Activated CD4-positive, alpha-beta memory T cell treated with anti-CD3 and anti-CD28 coated beads for 36 hours (primary cell): ENCODE measurements around the gene GPR153. TPM values are rescaled to one million over a fixed set of nuclear protein-coding genes. Genes with fewer than 3 reads are reported as not detected.

Experiments
- CTCF ChIA-PET: fragments of 350-600 bp; sonication (Branson Sonifier 250); formaldehyde crosslinking; loops from one replicate; lab custom pipeline; 2021; ENCODE audit warnings: antibody characterized with exemption, inconsistent platforms; lab: Charles Lee
- POLR2A ChIA-PET: fragments of 350-600 bp; sonication (Branson Sonifier 250); formaldehyde crosslinking; loops from one replicate; lab custom pipeline; 2021; ENCODE audit warnings: antibody characterized with exemption; lab: Charles Lee
- DNase-seq: peaks from one replicate; pipeline ENCODE4 v3.0.0-alpha.2; 2020
- H3K27ac Mint-ChIP-seq: one replicate; pipeline ENCODE4 v1.8.0; 2021; ENCODE audit warnings: mixed read lengths
- H3K27me3 Mint-ChIP-seq: one replicate; pipeline ENCODE4 v1.8.0; 2021; ENCODE audit warnings: mixed read lengths
- H3K36me3 Mint-ChIP-seq: one replicate; pipeline ENCODE4 v1.8.0; 2021; ENCODE audit warnings: mixed read lengths
- H3K4me1 Mint-ChIP-seq: one replicate; pipeline ENCODE4 v1.8.0; 2021; ENCODE audit warnings: low read depth, mixed read lengths
- H3K4me3 Mint-ChIP-seq: one replicate; pipeline ENCODE4 v1.8.0; 2021; ENCODE audit warnings: mild to moderate bottlenecking, mixed read lengths
- H3K9me3 Mint-ChIP-seq: one replicate; pipeline ENCODE4 v1.8.0; 2021; ENCODE audit warnings: mixed read lengths
- intact Hi-C: fragments of 100-400 bp; cut with micrococcal nuclease; formaldehyde crosslinking; loops from one replicate; pipeline ENCODE4 v1.15.1; 2023
- total RNA-seq, 2 experiments: library from RNA; stranded (reverse); gene quantifications; one replicate each; pipeline ENCODE4 v1.2.3, GENCODE V29; 2021

Gene GPR153
- total RNA-seq, 2 experiments from 2014 or later = 0.17 to 0.26 TPM

DNA sequence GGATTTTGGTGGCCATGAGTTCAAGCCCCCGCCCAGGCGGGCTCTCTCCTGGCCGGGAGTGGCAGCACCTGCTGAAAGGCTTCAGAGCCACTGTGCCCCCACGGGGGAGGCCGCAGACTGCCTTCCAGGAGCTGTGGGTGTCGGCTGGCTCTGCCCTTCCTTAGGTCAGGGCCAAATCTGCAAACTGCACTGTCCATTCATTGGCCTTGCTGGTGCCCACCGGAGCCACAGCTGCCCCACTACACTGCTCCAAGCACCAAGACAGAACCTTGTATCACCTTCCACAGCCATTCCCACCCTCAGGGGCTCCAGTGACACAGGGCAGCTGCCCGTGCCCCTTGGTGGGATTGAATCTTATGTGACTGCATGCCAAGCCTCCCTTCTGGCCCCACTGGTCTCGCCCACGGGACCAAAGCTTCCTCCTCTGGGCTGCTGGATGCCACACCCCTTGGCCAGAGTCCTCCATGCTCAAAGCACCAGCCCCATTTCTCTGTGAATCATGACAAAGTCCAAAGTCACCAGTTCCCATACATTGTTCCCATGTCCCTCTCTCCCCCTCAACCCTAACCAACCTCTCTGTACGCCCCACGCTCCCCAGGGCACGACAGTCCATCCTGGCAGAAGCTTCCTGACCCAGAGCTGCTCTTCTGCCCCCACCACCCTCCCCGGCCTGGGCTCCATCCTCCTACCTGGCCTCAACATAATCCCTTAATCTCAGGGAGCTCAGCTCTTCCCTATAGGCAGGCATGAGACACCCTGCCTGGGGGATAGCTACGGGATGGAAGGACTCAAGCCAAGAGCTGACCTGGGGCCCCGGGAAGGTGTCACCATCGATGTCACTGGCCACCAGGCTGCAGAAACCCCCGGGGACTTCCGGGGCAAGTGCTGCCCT, 20.9 kb upstream of the GPR153 start:
- intact Hi-C loops = no loop called here
- Mint-ChIP-seq H3K9me3 (no peaks in the 10 kb centered on the region), H3K36me3 (no peaks in the 10 kb centered on the region), H3K4me3 (no peak overlapping the region), H3K4me1 (no peaks in the 10 kb centered on the region), H3K27ac (no peak overlapping the region), H3K27me3 (no peaks in the 10 kb centered on the region)
- ChIA-PET CTCF (interaction anchor here (0.6 to 1.8 kb wide), 2 partner anchors 37 to 67 kb away, joined by 3 to 6 read pairs; no protein-coding TSS in a partner anchor), POLR2A (no interaction called here)
- DNase-seq = no peak

DNA sequence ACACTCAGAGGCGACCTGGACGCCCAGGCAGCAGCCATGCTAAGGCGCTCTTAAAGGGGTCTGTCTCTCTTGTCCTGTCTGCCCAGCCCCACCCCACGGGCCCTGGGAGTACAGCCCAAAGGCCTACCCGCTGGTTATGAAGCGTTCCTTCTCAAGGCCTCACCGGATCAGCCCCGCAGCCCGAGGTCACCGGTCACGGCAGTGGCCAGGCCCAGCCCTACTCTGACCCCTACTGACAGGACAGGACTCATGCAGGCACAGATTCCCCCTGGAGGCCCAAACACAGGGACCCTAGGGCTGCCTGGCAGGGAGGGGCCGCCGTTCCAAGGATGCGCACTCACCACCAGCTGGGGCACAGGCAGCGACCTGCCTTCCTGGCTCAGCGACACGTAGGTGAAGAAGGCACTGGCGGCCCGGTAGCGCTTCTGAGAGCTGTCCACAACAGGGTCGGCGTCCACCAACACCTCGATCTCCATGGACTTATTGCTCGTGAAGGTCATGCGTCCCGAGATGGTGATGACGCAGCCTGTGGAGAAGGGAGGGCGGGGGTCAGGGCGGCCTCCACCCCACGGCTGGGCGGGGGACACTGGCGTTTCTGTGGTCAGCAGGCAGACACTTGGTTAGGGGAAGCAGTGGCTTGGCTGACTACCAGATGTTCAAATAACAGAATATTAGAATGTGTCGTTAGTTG, 20.0 kb upstream of the GPR153 start:
- H3K27me3 Mint-ChIP-seq = no peaks in the 10 kb centered on the region
- H3K4me1 Mint-ChIP-seq = no peaks in the 10 kb centered on the region
- H3K9me3 Mint-ChIP-seq = no peaks in the 10 kb centered on the region
- H3K27ac Mint-ChIP-seq = no peak overlapping the region
- ChIA-PET CTCF (interaction anchor here (1.8 kb wide), 1 partner anchor 36 kb away, joined by 6 read pairs; no protein-coding TSS in a partner anchor), POLR2A (no interaction called here)
- no peaks in the 10 kb centered on the region for H3K36me3 Mint-ChIP-seq
- no peak for DNase-seq
- H3K4me3 Mint-ChIP-seq = no peak overlapping the region
- intact Hi-C loops = no loop called here

DNA sequence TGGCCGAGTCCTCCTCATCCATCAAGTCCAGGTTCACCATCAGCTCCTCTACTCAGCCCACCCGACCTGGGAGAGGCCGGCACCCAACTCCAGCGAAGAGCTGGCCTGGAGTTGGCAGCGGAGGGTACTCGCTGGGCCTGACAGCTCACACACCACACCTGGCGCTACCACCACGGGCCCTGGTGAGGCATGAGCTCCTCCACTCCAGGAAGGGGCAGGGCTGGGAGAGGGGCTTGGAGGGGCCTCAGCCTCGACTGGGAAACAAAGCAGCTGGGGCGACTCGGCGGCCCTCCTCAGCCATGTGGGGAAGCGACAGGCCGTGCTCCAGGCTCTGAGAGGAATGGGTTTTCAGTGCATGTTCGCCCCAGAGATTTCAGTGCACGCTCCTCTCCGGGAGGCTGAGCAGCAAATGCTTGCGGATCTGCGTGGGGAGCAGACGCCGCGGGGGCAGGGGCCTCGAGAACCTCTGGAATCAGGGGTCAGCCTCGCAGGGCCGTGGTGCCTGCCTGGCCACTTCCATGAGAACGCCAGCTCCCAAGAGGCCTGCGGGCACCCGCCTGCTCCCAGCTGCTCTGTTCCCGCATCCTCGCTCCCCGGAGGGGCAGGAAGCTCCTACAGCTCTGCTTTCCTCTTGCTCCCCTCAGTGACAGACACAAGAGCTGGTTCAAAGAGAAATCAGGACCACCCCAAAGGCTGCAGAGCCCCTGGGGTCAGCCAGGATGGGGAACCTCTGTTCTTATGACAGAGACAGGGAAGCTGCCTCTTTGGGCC, 18.9 kb upstream of the GPR153 start:
- Mint-ChIP-seq H3K27ac (no peak overlapping the region), H3K36me3 (no peaks in the 10 kb centered on the region), H3K27me3 (no peaks in the 10 kb centered on the region), H3K4me1 (no peaks in the 10 kb centered on the region), H3K4me3 (no peak overlapping the region), H3K9me3 (no peaks in the 10 kb centered on the region)
- POLR2A ChIA-PET = no interaction called here
- intact Hi-C loops = no loop called here
- DNase-seq = no peak
- CTCF ChIA-PET = interaction anchor here (1.8 kb wide), 1 partner anchor 35 kb away, joined by 6 read pairs; no protein-coding TSS in a partner anchor

DNA sequence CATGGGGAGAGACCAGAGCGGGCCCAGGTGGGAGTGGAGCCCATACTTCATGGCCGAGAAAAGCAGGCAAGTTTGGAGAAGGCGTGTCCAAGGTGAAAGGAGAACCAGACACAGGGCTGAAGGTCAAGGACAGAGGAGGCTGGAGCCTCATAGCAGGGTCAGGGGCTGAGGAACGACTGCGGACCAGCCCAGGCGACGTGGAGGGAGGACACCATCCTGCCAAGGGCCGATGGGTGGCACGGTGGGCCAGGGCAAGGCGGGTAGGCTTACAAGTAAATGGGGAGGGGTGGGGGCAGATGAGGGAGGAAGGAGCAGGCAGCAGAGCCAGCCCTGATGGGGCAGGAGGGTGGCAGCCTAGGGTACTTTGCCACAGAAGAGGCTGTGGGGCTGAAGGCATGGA, 18.2 kb upstream of the GPR153 start:
- H3K4me3 Mint-ChIP-seq = no peak overlapping the region
- no peak overlapping the region for H3K27ac Mint-ChIP-seq
- no peaks in the 10 kb centered on the region for H3K4me1 Mint-ChIP-seq
- no peaks in the 10 kb centered on the region for H3K36me3 Mint-ChIP-seq
- no peak for DNase-seq
- no peaks in the 10 kb centered on the region for H3K9me3 Mint-ChIP-seq
- ChIA-PET CTCF (no interaction called here), POLR2A (no interaction called here)
- H3K27me3 Mint-ChIP-seq = no peaks in the 10 kb centered on the region
- intact Hi-C loops = no loop called here

DNA sequence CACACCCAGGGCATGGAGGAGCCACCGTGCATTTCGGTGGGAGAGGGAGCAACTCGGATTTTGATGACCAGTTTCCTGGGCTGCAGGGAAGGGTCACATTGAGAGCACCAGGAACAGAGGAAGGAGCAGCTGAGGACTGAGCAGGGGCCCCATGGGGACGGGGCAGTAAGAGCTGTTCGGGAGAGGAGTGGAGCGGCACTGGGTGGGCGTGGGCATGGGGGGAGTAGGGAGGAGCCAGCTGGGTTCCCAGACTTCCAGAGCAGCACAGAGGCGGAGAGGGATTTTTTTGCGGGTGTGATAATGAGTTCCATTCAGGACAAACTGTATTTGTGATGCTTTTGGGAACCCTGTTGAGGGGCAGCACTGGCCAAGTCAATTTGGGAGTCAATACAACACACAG, 17.4 kb upstream of the GPR153 start:
- no peak overlapping the region for H3K4me3 Mint-ChIP-seq
- intact Hi-C loops = no loop called here
- no peak overlapping the region for H3K27ac Mint-ChIP-seq
- H3K9me3 Mint-ChIP-seq = no peaks in the 10 kb centered on the region
- ChIA-PET CTCF (no interaction called here), POLR2A (no interaction called here)
- no peaks in the 10 kb centered on the region for H3K4me1 Mint-ChIP-seq
- no peaks in the 10 kb centered on the region for H3K27me3 Mint-ChIP-seq
- DNase-seq = no peak
- no peaks in the 10 kb centered on the region for H3K36me3 Mint-ChIP-seq

DNA sequence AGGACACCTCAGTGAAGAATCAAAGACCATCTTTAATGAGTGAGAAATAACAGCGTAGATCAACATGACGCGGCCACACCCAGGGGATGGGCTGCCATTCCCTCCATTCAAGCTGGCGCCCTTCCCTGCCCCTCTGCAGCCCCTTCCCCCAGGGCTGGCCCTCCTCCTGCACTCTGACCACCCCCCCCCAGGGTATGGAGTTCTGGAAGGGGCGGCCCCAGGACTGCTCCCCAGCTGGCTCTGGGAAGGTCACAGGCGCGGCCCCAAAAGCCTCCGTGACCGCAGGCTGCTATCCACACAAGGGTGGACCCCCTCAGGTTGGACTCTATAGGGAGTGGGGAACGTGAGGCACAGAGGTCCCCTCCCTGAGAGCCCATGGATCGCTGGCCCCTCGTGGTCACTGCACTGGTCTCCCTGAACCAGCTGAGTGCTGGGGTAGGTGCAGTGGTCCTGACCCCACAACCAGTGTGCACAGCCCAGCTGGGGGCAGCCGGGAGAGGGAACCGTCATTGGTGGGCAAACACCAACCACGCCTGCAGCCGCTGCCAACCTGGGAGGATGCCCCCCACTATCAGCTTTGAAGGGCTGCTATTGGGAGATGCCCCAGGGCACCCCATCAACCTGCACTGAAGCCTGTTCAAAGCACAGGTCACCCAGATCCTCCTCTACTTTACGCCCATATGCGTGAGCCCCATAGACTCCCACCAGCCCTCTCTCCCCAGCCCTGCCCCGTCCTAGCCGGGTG, 16.1 kb upstream of the GPR153 start:
- H3K9me3 Mint-ChIP-seq = no peaks in the 10 kb centered on the region
- H3K27ac Mint-ChIP-seq = no peak overlapping the region
- DNase-seq = no peak
- ChIA-PET CTCF (no interaction called here), POLR2A (no interaction called here)
- H3K27me3 Mint-ChIP-seq = no peaks in the 10 kb centered on the region
- no peaks in the 10 kb centered on the region for H3K36me3 Mint-ChIP-seq
- H3K4me3 Mint-ChIP-seq = no peak overlapping the region
- H3K4me1 Mint-ChIP-seq = no peaks in the 10 kb centered on the region
- intact Hi-C loops = no loop called here

DNA sequence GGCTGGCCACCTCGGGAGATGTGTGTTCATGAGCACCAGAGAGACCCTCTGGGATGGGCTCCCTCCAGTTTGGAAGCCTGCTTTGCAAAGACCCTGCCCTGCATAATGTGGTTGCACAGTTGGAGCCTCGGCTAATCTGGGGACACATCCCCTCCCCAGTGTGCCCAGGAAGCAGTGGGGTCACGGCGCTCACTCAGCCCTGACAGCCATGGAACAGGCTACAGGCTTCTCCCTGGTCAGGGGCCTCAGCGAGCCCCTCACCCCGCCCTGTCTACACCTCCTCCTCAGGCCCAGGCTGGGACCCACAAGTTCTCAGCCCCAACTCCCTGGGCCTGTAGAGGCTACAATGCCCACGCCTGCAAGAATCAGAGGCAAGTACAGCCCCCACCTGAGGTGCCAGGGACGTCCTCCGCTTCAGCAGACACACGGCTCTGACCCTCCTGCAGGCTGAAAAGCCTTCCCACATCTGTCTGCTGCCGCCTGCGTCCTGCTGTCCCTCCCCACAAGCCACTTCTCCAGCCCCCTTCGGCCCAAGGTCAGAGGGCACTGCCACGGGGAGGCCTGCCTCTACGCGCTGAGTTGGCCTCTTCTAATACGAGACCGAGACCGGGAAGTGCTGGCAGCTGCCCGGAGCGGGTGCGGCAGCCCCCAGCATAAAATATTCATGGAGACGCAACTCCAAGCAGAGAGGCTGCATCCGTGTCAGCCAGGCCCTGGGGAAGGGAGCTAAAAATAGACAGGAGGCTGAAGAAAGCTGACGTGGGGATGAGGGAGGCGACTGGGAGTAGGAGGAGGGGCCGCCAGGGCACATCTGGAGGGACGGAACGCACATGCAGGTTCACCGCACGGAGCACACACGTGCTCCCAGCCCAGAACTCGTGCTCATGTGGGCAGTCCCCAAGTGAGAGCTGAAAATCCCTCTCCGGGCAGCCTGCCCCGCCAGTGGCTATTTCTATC, 15.2 kb upstream of the GPR153 start:
- Mint-ChIP-seq H3K4me1 (no peaks in the 10 kb centered on the region), H3K36me3 (no peaks in the 10 kb centered on the region), H3K9me3 (no peaks in the 10 kb centered on the region), H3K4me3 (no peak overlapping the region), H3K27ac (no peak overlapping the region), H3K27me3 (no peaks in the 10 kb centered on the region)
- intact Hi-C loops = no loop called here
- ChIA-PET CTCF (no interaction called here), POLR2A (no interaction called here)
- DNase-seq = no peak

DNA sequence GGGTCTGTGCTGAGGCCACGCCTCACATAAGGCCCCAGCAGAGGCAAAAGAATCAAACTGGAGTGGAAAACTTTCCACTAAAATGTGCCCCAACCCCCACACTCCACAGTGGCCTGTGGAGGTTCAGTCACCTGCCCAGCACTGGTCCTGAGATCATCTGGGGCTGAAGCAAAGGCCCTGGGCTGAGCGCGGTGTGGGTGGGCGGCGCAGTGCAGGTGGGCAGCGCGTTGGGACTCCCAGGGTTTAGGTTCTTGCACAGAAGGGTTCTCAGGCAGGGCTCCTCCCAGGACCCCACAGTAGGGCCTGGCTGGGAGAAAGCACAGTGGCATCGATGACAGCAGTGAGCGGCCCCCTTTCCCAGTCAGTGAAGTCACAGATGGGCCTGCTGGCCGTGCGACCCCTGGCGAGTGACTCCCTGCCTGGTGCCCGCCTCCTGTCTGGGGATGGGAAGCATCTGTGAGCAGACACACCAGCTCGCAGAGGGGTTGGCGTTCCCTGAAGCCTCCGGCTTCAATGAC, 13.8 kb upstream of the GPR153 start:
- Mint-ChIP-seq H3K9me3 (no peaks in the 10 kb centered on the region), H3K36me3 (no peaks in the 10 kb centered on the region), H3K4me3 (no peak overlapping the region), H3K27ac (no peak overlapping the region), H3K4me1 (no peaks in the 10 kb centered on the region), H3K27me3 (no peaks in the 10 kb centered on the region)
- ChIA-PET POLR2A (no interaction called here), CTCF (no interaction called here)
- DNase-seq = no peak
- intact Hi-C loops = no loop called here

DNA sequence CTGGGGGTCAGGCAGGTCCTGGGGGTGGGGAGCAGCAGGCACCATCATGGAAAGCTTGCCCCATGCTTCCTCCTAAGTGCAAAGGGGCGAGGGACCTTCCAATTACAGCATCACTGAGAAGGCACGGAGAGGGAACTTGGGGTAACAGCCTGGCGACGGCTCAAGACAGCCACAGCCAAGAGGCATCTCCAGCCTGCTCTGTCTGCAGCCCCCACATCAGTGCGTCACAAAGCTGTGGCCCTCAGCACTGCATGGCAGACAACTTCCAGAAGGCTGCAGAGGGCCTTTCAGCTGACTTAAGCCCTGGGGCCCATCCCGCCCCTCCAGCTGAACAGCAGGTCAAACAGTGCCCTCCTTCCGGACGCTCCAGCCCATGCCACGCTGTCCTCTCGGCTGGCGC, 13.2 kb upstream of the GPR153 start:
- Mint-ChIP-seq H3K27ac (no peak overlapping the region), H3K4me1 (no peaks in the 10 kb centered on the region), H3K9me3 (no peaks in the 10 kb centered on the region), H3K27me3 (no peaks in the 10 kb centered on the region), H3K4me3 (no peak overlapping the region), H3K36me3 (no peaks in the 10 kb centered on the region)
- CTCF ChIA-PET = no interaction called here
- POLR2A ChIA-PET = no interaction called here
- intact Hi-C loops = no loop called here
- no peak for DNase-seq

DNA sequence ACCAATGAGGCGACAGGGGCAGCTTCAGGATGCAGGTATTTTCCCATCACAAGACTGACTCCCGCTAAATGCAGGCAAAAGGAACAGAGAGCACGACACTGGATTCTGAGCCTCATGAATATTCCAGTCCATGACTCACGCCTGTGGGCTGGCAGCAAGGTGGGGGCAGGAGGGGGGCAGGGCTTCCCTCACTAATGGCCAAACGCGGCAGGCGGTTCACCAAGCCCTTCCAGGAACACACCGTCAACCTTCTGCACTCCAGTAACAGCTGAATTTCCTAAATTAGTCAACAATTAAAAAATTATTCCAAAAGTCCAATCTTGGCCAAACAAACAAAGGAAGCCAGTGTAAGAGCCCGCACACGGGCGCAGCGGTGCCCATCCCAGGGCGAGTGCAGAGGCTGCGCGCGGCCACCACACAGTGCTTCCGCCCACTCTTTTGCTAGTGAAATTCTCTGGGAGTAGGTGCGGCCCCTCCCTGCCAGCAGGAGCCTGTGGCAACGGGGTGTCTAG, 12.5 kb upstream of the GPR153 start:
- CTCF ChIA-PET = no interaction called here
- POLR2A ChIA-PET = no interaction called here
- DNase-seq = no peak
- no peaks in the 10 kb centered on the region for H3K36me3 Mint-ChIP-seq
- intact Hi-C loops = no loop called here
- H3K27ac Mint-ChIP-seq = no peak overlapping the region
- H3K9me3 Mint-ChIP-seq = no peaks in the 10 kb centered on the region
- H3K27me3 Mint-ChIP-seq = no peaks in the 10 kb centered on the region
- no peaks in the 10 kb centered on the region for H3K4me1 Mint-ChIP-seq
- H3K4me3 Mint-ChIP-seq = no peak overlapping the region

DNA sequence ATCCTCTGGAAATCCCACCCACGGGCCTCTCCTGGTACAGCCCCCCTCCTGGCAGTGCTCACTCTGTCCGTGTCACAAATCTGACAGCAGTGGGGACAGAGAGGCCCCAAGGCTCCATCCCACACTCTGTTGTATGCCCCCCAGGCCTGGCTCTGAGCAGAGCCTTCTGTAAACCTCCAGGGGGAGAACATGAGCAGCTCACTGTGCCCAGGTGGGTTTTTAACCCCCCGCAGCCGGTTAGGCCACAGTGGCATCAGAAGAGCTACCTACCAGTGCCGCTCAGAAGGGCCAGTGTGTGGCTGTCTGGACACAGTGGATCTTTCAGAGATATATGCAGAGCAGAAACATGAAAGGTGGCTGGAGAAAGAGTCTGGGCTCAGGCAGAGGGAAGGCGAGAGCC, 12.0 kb upstream of the GPR153 start:
- DNase-seq = no peak
- no peaks in the 10 kb centered on the region for H3K27me3 Mint-ChIP-seq
- H3K4me1 Mint-ChIP-seq = no peaks in the 10 kb centered on the region
- H3K27ac Mint-ChIP-seq = no peak overlapping the region
- H3K36me3 Mint-ChIP-seq = no peaks in the 10 kb centered on the region
- no peak overlapping the region for H3K4me3 Mint-ChIP-seq
- ChIA-PET POLR2A (no interaction called here), CTCF (no interaction called here)
- intact Hi-C loops = no loop called here
- H3K9me3 Mint-ChIP-seq = no peaks in the 10 kb centered on the region
